Mammary epithelial cell (primary cell): ENCODE data around the gene NPAS4.
"Not testable (repeated sequence)": the region's sequence is repeated elsewhere in the genome, so short reads cannot be mapped to it uniquely, and the experiment has no call there.

Experiments used
- CTCF ChIP-seq, 2 donors: IDR thresholded peaks in 1 of 2; conservative IDR thresholded peaks in 1 of 2; 2 replicates each; pipeline ENCODE4 v1.5.1; 2011 to 2012; ENCODE audit warnings: inconsistent platforms in 2 of 2, low read length in 2 of 2, mild to moderate bottlenecking in 2 of 2, control low read depth in 1 of 2, low read depth in 1 of 2; ENCODE audit not compliant: insufficient read depth in 1 of 2; ENCODE audit errors: extremely low read depth in 1 of 2
- EZH2 ChIP-seq: IDR thresholded peaks from 2 replicates; pipeline ENCODE4 v1.6.1; 2012; ENCODE audit warnings: low read length, inconsistent platforms, borderline replicate concordance

- TF ChIP-seq CTCF (conservative IDR thresholded peaks at IDR 0.05 in 1 of 2, IDR thresholded peaks at IDR 0.05 in 1 of 2; ENCODE audit: extremely low read depth in 1 of 2, insufficient read depth in 1 of 2, low read depth in 1 of 2, low read length in 2 of 2); EZH2: not testable (repeated sequence)
These were observed 36.5 kb upstream of the NPAS4 start for GRCh38 chr11:66384316-66384715.
